Central memory CD8-positive, alpha-beta T cell (primary cell): ENCODE results near the gene IRF5.

Source experiments
- ATAC-seq: fragments of 150-1000 bp; cut with Tn5 transposase; replicated peaks from 2 replicates; pipeline ENCODE4 v1.10.0; 2022; ENCODE audit warnings: mild to moderate bottlenecking, moderate FRiP score, moderate number of reproducible peaks; ENCODE audit not compliant: poor library complexity, severe bottlenecking; ENCODE audit errors: extremely low read depth
- DNase-seq, 2 donors: peaks; one replicate each; pipeline ENCODE4 v3.0.0; 2021; ENCODE audit warnings: low spot score in 2 of 2
- H3K27ac Mint-ChIP-seq: one replicate; pipeline ENCODE4 v1.8.0; 2022; ENCODE audit warnings: low read depth, mild to moderate bottlenecking, moderate library complexity, mixed read lengths
- H3K27me3 Mint-ChIP-seq: one replicate; pipeline ENCODE4 v1.8.0; 2022; ENCODE audit warnings: mixed read lengths
- H3K36me3 Mint-ChIP-seq: one replicate; pipeline ENCODE4 v1.8.0; 2022; ENCODE audit warnings: mild to moderate bottlenecking, moderate library complexity, mixed read lengths; ENCODE audit not compliant: insufficient read depth
- H3K4me1 Mint-ChIP-seq: one replicate; pipeline ENCODE4 v1.8.0; 2022; ENCODE audit warnings: mixed read lengths
- H3K4me3 Mint-ChIP-seq: one replicate; pipeline ENCODE4 v1.8.0; 2022; ENCODE audit warnings: mild to moderate bottlenecking, moderate library complexity, mixed read lengths
- H3K9me3 Mint-ChIP-seq: one replicate; pipeline ENCODE4 v1.8.0; 2022; ENCODE audit warnings: mixed read lengths

Gene IRF5

DNA sequence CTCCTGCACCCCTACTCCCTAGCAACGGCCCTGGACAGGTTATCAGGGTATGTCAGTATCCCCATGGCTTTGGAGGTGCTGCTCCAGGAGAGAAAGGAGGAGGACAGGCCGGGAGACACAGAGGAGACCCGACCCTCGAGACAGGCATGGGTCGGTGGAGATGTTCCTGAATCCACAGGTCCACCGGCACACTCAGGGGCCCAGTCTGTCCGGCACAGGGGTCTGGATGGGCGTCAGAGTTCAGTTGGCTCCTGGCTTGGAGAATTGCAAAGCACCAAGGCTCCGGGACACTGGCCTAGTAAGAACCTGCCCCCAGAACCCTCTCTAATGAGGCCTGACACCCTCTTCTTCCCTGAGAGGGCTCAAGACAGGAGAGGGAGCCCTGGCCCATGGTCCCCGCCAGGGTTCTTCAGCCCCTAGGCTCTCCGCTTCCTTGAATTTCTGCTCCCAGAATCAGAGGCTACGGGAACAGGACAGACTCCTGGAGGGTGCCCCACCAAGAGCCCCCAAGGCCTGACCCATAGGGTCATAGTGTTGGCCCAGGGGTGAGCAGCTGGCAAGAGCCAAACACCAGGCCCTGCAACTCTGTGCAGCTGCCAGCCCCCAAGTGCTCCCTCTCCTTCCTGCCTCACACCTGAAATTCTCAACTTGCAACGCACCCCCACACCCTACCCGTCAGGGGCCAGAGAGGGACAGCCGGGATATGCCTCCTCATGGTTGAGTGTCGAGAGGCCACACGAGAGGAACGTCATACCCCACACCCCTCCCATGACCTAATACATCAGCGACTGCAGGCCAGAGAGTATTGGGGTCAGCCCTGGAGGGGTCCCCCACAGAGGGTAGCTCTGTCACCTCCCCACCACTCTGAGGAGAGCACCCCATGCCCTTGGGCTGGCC, 5.5 kb upstream of the IRF5 start:
- DNase-seq (no peak), ATAC-seq (no peak)
- no peak overlapping the region for H3K4me3 Mint-ChIP-seq
- no peaks in the 10 kb centered on the region for H3K9me3 Mint-ChIP-seq
- H3K36me3 Mint-ChIP-seq, result no peaks in the 10 kb centered on the region
- H3K4me1 Mint-ChIP-seq, result peaks cover 18% of the 10 kb centered on the region
- H3K27me3 Mint-ChIP-seq, result peaks cover 18% of the 10 kb centered on the region
- H3K27ac Mint-ChIP-seq, result no peak overlapping the region

DNA sequence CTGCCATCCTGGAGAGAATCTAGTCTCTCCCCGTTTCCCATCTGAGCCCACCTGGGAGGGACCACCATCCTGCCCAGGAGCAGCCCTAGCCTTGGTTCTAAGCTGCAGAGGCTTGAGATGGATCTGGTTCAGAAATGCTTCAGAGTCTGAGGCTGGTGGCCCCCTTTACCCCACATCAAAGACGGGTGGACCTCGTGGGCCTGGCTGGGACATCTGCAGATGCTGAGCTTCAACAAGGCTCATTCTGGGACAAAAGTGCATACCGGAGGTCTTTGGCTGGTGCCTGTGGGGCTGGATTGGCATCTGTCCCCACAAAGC, 4.9 kb upstream of the IRF5 start:
- H3K27me3 Mint-ChIP-seq, result peaks cover 19% of the 10 kb centered on the region
- peak overlapping the region; percentile 52 for H3K4me3 Mint-ChIP-seq
- no peak for ATAC-seq
- no peaks in the 10 kb centered on the region for H3K9me3 Mint-ChIP-seq
- no peak for DNase-seq
- H3K4me1 Mint-ChIP-seq, result peaks cover 19% of the 10 kb centered on the region
- H3K36me3 Mint-ChIP-seq, result no peaks in the 10 kb centered on the region
- peak overlapping the region; percentile 49 for H3K27ac Mint-ChIP-seq

GRCh38 chr7:128933180-128933891, 4.4 kb upstream of the IRF5 start:
- H3K27ac Mint-ChIP-seq, result peak overlapping the region; percentile 49
- peaks cover 20% of the 10 kb centered on the region for H3K4me1 Mint-ChIP-seq
- no peak for DNase-seq
- no peaks in the 10 kb centered on the region for H3K9me3 Mint-ChIP-seq
- no peaks in the 10 kb centered on the region for H3K36me3 Mint-ChIP-seq
- peak overlapping the region; percentile 52 for H3K4me3 Mint-ChIP-seq
- peak; percentile 67 for ATAC-seq
- H3K27me3 Mint-ChIP-seq, result peaks cover 17% of the 10 kb centered on the region

- peak; percentile 29 for ATAC-seq
- Mint-ChIP-seq H3K9me3 (no peaks in the 10 kb centered on the region), H3K27ac (no peak overlapping the region), H3K4me1 (peaks cover 26% of the 10 kb centered on the region), H3K27me3 (peaks cover 22% of the 10 kb centered on the region), H3K36me3 (no peaks in the 10 kb centered on the region), H3K4me3 (no peak overlapping the region)
- DNase-seq, result no peak
Measured at GRCh38 chr7:128934361-128935341, 3.1 kb upstream of the IRF5 start.

- DNase-seq, result no peak
- no peak overlapping the region for H3K27ac Mint-ChIP-seq
- peaks cover 22% of the 10 kb centered on the region for H3K27me3 Mint-ChIP-seq
- no peaks in the 10 kb centered on the region for H3K9me3 Mint-ChIP-seq
- H3K4me3 Mint-ChIP-seq, result no peak overlapping the region
- no peak for ATAC-seq
- no peaks in the 10 kb centered on the region for H3K36me3 Mint-ChIP-seq
- peaks cover 29% of the 10 kb centered on the region for H3K4me1 Mint-ChIP-seq
Measured at GRCh38 chr7:128935342-128935730, 2.4 kb upstream of the IRF5 start.

GRCh38 chr7:128936798-128937197, 929 bp upstream of the IRF5 start:
- Mint-ChIP-seq H3K36me3 (no peaks in the 10 kb centered on the region), H3K9me3 (no peaks in the 10 kb centered on the region), H3K4me1 (peaks cover 41% of the 10 kb centered on the region), H3K4me3 (peak overlapping the region; percentile 77), H3K27ac (no peak overlapping the region), H3K27me3 (peaks cover 22% of the 10 kb centered on the region)
- DNase-seq (no peak), ATAC-seq (no peak)

- H3K4me3 Mint-ChIP-seq, result peak overlapping the region; percentile 77
- H3K27me3 Mint-ChIP-seq, result peaks cover 22% of the 10 kb centered on the region
- H3K27ac Mint-ChIP-seq, result no peak overlapping the region
- H3K36me3 Mint-ChIP-seq, result no peaks in the 10 kb centered on the region
- DNase-seq (no peak), ATAC-seq (no peak)
- H3K4me1 Mint-ChIP-seq, result peaks cover 41% of the 10 kb centered on the region
- no peaks in the 10 kb centered on the region for H3K9me3 Mint-ChIP-seq
Measured at GRCh38 chr7:128937271-128937646, 468 bp upstream of the IRF5 start.

DNA sequence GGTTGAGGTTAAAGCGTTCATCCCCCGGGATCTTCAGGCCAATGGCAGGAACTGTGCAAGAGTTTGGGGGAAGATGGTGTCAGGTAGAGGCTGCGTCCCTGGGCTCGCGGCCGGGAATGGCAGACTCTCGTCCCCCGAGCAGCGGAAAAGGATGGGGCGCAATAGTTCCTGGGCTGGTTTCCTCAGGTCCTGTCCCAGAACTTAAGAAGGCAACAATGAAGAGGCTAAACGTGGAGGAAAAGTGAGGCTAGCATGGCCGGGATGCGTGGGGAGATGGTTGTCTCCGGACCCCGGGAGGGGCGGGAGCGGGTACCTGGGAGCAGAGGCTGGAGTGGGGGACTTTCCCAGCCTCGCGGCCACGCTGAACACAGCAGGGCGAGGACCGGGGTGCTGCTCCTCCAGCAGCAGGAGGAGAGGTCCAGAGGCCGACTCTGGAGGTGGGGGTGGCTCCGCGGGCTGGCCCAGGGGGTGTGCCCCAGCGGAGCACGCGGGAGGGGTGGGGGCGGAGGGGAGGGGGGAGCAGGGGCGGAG, 882 bp downstream of the IRF5 start:
- Mint-ChIP-seq H3K27me3 (peaks cover 22% of the 10 kb centered on the region), H3K27ac (peak overlapping the region; percentile 61), H3K4me1 (peaks cover 30% of the 10 kb centered on the region), H3K36me3 (no peaks in the 10 kb centered on the region), H3K9me3 (no peaks in the 10 kb centered on the region), H3K4me3 (peak overlapping the region; percentile 77)
- ATAC-seq, result no peak
- no peak for DNase-seq

DNA sequence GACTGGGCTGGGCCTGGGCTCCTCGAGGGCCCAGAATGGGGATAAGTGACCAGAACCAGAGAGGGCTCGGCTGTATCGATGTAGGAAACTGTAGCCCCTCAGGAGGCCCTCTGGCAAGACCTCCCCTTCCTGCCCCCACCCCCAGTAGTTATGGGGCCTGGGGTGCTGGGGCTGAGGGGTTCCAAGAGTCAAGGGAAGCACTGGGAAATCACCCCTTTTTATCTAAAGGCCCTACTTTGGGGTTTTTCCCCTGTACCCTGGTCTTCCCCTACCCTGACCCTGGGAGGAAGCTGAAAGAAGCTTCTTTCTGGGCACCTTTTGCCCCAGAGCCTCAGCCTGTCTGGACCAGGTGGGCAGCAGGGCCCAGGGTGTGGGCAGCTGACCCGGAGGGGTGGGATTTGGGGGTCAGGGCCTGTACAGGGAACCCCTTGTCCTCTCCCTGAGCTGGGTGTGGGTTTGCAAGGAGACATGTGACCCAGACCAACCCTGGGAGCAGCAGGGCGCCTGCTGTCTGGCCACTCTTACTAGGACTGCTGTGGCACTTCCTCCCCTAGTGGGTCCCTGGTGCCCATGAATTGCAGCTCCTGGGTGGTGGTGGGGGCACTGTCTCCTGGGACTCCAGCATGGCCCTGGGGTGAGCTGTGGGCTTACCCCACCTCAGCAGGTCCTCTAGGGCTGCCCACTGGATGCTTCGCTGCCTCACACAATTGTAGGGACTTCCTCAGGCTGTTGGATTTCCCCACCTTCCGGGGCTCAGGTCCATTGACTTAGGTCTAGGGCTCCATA, 1.5 kb downstream of the IRF5 start:
- ATAC-seq, result no peak
- H3K36me3 Mint-ChIP-seq, result peaks cover 2% of the 10 kb centered on the region

GRCh38 chr7:128939861-128940410, 2.2 kb downstream of the IRF5 start:
- H3K4me1 Mint-ChIP-seq, result peaks cover 28% of the 10 kb centered on the region
- H3K4me3 Mint-ChIP-seq, result peak overlapping the region; percentile 50
- peaks cover 2% of the 10 kb centered on the region for H3K36me3 Mint-ChIP-seq
- no peaks in the 10 kb centered on the region for H3K9me3 Mint-ChIP-seq
- ATAC-seq (no peak), DNase-seq (no peak)
- H3K27me3 Mint-ChIP-seq, result peaks cover 22% of the 10 kb centered on the region
- peak overlapping the region; percentile 29 for H3K27ac Mint-ChIP-seq

More for the DNA sequence above, 1.5 kb downstream of the IRF5 start:
- H3K4me1 Mint-ChIP-seq, result peaks cover 28% of the 10 kb centered on the region
- H3K4me3 Mint-ChIP-seq, result peak overlapping the region; percentile 77
- H3K27ac Mint-ChIP-seq, result peak overlapping the region; percentile 61
- no peak for DNase-seq
- H3K27me3 Mint-ChIP-seq, result peaks cover 22% of the 10 kb centered on the region
- H3K9me3 Mint-ChIP-seq, result no peaks in the 10 kb centered on the region

- Mint-ChIP-seq H3K27me3 (peaks cover 22% of the 10 kb centered on the region), H3K4me1 (peaks cover 28% of the 10 kb centered on the region), H3K27ac (peak overlapping the region; percentile 29), H3K36me3 (peaks cover 2% of the 10 kb centered on the region), H3K9me3 (no peaks in the 10 kb centered on the region), H3K4me3 (peak overlapping the region; percentile 50)
- no peak for DNase-seq
- peak; percentile 44 for ATAC-seq
Measured at GRCh38 chr7:128940494-128941322, 3.0 kb downstream of the IRF5 start.
